MM.1S (cell line): ENCODE results near the gene HDAC1.

Source experiments
- DNase-seq: peaks from one replicate; pipeline ENCODE4 v3.0.0-alpha.2; 2015
- H2AFZ ChIP-seq: fragments of 300-600 bp; sonication (generic); 2 replicates; pipeline ENCODE4 v1.6.0; 2016; ENCODE audit warnings: antibody characterized with exemption, low read length
- H3F3A ChIP-seq: fragments of 300-600 bp; sonication (generic); 2 replicates; pipeline ENCODE4 v1.6.1; 2016; ENCODE audit warnings: mild to moderate bottlenecking, antibody characterized with exemption, low read length, moderate library complexity, mixed read lengths; ENCODE audit not compliant: insufficient read depth
- H3K27ac ChIP-seq: fragments of 300-600 bp; sonication (generic); 2 replicates; pipeline ENCODE4 v1.5.1; 2016; ENCODE audit warnings: mild to moderate bottlenecking, low read length
- H3K27me3 ChIP-seq: fragments of 300-600 bp; sonication (generic); replicated peaks from 2 replicates; pipeline ENCODE4 v1.6.0; 2016; ENCODE audit warnings: low read length; ENCODE audit not compliant: insufficient read depth
- H3K36me3 ChIP-seq: fragments of 300-600 bp; sonication (generic); replicated peaks from 2 replicates; pipeline ENCODE4 v1.6.1; 2016; ENCODE audit warnings: mild to moderate bottlenecking, low read length, mixed read lengths; ENCODE audit not compliant: insufficient read depth
- H3K4me1 ChIP-seq: fragments of 300-600 bp; sonication (generic); 2 replicates; pipeline ENCODE4 v1.6.1; 2016; ENCODE audit warnings: low read length, mixed read lengths
- H3K4me2 ChIP-seq: fragments of 300-600 bp; sonication (generic); 2 replicates; pipeline ENCODE4 v1.6.0; 2016; ENCODE audit warnings: low read depth, low read length
- H3K4me3 ChIP-seq: fragments of 300-600 bp; sonication (generic); 2 replicates; pipeline ENCODE4 v1.5.1; 2016; ENCODE audit warnings: low read length, mixed read lengths
- H3K79me2 ChIP-seq: fragments of 300-600 bp; sonication (generic); 2 replicates; pipeline ENCODE4 v1.6.1; 2016; ENCODE audit warnings: mixed run types, low read length, mixed read lengths
- H3K9ac ChIP-seq: fragments of 300-600 bp; sonication (generic); 2 replicates; pipeline ENCODE4 v1.6.1; 2016; ENCODE audit warnings: low read length, mixed read lengths
- H3K9me2 ChIP-seq: fragments of 300-600 bp; sonication (generic); replicated peaks from 2 replicates; pipeline ENCODE4 v1.6.1; 2016; ENCODE audit warnings: mild to moderate bottlenecking, low read length, mixed read lengths; ENCODE audit not compliant: insufficient read depth
- H3K9me3 ChIP-seq: fragments of 300-600 bp; sonication (generic); replicated peaks from 2 replicates; pipeline ENCODE4 v1.6.1; 2016; ENCODE audit warnings: mild to moderate bottlenecking, low read length, mixed read lengths; ENCODE audit not compliant: insufficient read depth
- H4K20me1 ChIP-seq: fragments of 300-600 bp; sonication (generic); 2 replicates; pipeline ENCODE4 v1.6.1; 2016; ENCODE audit warnings: mild to moderate bottlenecking, low read length, moderate library complexity, mixed read lengths; ENCODE audit not compliant: insufficient read depth
- EZH2 ChIP-seq: fragments of 300-600 bp; sonication (generic); optimal IDR thresholded peaks from 2 replicates; pipeline ENCODE3; 2017; ENCODE audit warnings: low read depth, mild to moderate bottlenecking, antibody characterized with exemption, low read length, mixed read lengths
- EZH2phosphoT487 ChIP-seq: fragments of 300-600 bp; sonication (generic); IDR thresholded peaks from 2 replicates; pipeline ENCODE4 v1.6.1; 2018; ENCODE audit warnings: antibody characterized with exemption, low read length
- TF ChIP-seq, protein P1 (sequence below): fragments of 300-600 bp; sonication (generic); IDR thresholded peaks from 2 replicates; pipeline ENCODE4 v1.5.1; 2016; ENCODE audit warnings: antibody characterized with exemption, low read length, mixed read lengths

Gene HDAC1

DNA sequence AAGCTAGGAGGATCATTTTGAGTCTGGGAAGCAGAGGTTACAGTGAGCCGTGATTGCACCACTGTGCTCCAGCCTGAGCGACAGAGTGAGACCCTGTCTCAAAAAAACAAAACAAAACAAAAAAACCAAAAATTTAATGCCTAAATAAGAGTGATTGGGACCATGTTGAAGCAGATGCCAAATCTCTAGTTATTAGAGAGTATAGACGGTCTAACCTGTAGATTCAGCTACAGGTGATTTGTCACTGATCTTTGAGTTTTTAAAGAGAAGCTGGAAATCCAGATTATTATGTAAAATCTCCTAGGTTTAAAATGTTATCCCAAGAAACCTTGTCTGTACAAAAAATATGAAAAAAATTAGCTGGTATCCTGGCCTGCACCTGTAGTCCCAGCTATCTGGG is 11.5 kb downstream of the HDAC1 start:
- Histone ChIP-seq H4K20me1 (no peaks in the 10 kb centered on the region), H3K27ac (no peak overlapping the region)

DNA sequence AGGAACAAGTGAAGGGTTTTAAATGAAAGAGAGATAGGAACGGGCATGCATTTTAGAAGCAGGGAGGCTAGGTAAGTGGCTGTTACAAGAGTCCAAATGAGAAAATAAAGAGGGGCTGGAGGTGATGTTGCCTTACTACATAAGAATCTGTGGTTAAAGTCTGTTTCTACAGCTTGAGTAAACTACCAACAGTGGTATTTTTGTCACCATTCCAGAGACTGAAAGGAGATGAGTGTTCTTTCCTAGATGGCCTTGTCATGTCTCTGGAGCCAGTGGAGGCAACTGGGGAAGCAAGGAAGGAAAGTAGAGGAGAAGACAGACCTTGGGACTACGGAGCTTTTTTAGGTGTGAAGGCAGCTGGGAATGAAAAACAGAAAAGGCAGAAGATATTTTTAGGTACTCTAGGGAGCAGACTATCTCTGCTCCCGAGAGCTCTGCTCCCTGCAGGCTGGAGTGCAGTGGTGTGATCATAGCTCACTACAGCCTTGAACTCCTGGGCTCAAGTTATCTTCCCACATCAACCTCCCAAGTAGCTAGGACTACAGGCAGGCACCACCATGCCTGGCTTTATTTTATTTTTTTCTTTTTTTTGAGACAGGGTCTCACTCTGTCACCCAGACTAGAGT is 12.2 kb downstream of the HDAC1 start:
- Histone ChIP-seq H3K79me2 (peaks cover 95% of the 10 kb centered on the region), H3K27ac (no peak overlapping the region), H3K4me1 (no peaks in the 10 kb centered on the region), H3K36me3 (peaks cover 20% of the 10 kb centered on the region), H3K9me2 (no peaks in the 10 kb centered on the region), H3K4me2 (no peak overlapping the region), H3K4me3 (no peak overlapping the region), H3K9me3 (no peaks in the 10 kb centered on the region), H3K9ac (no peak overlapping the region), H2AFZ (no peak overlapping the region), H3F3A (no peaks in the 10 kb centered on the region), H3K27me3 (no peaks in the 10 kb centered on the region), H4K20me1 (no peaks in the 10 kb centered on the region)
- no peak for DNase-seq
- TF ChIP-seq EZH2 (no peak), EZH2phosphoT487 (no peak)
- TF ChIP-seq, protein P1, sequence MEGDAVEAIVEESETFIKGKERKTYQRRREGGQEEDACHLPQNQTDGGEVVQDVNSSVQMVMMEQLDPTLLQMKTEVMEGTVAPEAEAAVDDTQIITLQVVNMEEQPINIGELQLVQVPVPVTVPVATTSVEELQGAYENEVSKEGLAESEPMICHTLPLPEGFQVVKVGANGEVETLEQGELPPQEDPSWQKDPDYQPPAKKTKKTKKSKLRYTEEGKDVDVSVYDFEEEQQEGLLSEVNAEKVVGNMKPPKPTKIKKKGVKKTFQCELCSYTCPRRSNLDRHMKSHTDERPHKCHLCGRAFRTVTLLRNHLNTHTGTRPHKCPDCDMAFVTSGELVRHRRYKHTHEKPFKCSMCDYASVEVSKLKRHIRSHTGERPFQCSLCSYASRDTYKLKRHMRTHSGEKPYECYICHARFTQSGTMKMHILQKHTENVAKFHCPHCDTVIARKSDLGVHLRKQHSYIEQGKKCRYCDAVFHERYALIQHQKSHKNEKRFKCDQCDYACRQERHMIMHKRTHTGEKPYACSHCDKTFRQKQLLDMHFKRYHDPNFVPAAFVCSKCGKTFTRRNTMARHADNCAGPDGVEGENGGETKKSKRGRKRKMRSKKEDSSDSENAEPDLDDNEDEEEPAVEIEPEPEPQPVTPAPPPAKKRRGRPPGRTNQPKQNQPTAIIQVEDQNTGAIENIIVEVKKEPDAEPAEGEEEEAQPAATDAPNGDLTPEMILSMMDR: no peak

More for the DNA sequence above, 11.5 kb downstream of the HDAC1 start:
- Histone ChIP-seq H3K79me2 (peaks cover 96% of the 10 kb centered on the region), H3K9me2 (no peaks in the 10 kb centered on the region), H3K4me2 (no peak overlapping the region), H3K4me3 (no peak overlapping the region), H3K9ac (no peak overlapping the region), H3K9me3 (no peaks in the 10 kb centered on the region), H3K27me3 (no peaks in the 10 kb centered on the region), H2AFZ (no peak overlapping the region), H3K36me3 (peaks cover 20% of the 10 kb centered on the region), H3F3A (no peaks in the 10 kb centered on the region), H3K4me1 (no peaks in the 10 kb centered on the region)
- TF ChIP-seq EZH2: no peak
- TF ChIP-seq, protein P1: no peak
- TF ChIP-seq EZH2phosphoT487: no peak
- no peak for DNase-seq

DNA sequence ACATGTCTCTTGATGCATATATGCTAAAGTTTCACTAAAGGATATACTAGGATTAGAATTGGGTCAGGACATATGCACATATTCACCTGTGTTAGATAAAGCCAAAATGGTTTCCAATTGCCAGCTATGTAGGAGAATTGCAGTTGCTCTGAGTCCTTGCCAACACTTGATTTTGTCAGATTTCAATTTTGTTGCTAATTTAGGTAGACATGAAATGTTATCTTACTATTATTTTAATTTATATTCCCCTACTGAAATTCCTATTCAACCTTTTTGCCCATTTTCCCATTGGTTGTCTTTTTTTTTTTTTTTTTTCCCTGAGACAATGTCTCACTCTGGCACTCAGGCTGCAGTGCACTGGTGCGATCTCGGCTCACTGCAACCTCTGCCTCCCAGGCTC is 13.4 kb downstream of the HDAC1 start:
- H3K27ac ChIP-seq: no peak overlapping the region
- no peaks in the 10 kb centered on the region for H4K20me1 ChIP-seq
- H3K79me2 ChIP-seq: peaks cover 95% of the 10 kb centered on the region
- peaks cover 20% of the 10 kb centered on the region for H3K36me3 ChIP-seq
- no peaks in the 10 kb centered on the region for H3K27me3 ChIP-seq
- no peak overlapping the region for H3K9ac ChIP-seq
- H3K4me3 ChIP-seq: no peak overlapping the region
- TF ChIP-seq EZH2phosphoT487 (no peak), EZH2 (no peak)
- TF ChIP-seq, protein P1: no peak
- no peaks in the 10 kb centered on the region for H3K9me3 ChIP-seq
- no peak overlapping the region for H2AFZ ChIP-seq
- no peak for DNase-seq
- H3F3A ChIP-seq: no peaks in the 10 kb centered on the region
- H3K4me2 ChIP-seq: no peak overlapping the region
- H3K9me2 ChIP-seq: no peaks in the 10 kb centered on the region
- no peaks in the 10 kb centered on the region for H3K4me1 ChIP-seq
